Umbilical cord (tissue), 1 donor: ENCODE data around the gene TDRKH. TPM values are rescaled to one million over a fixed set of nuclear protein-coding genes. Genes with fewer than 3 reads are reported as not detected.

ENCODE experiments used
- total RNA-seq: library from RNA; depleted of rRNA; stranded (reverse); fragments of >200 nt; gene quantifications from one replicate; pipeline ENCODE4 v1.2.3, GENCODE V29; 2014; ENCODE audit warnings: low replicate concordance; ENCODE audit not compliant: insufficient read depth

Gene TDRKH
- total RNA-seq, 1 donor from 2014 or later, result 6.7 TPM

Other genes with a start within 250 kb of the TDRKH start
- 47.4 TPM for gene SNX27, start 178.4 kb downstream of the TDRKH start, total RNA-seq
- gene CELF3, start 73.7 kb downstream of the TDRKH start, total RNA-seq, result not detected
- gene RIIAD1, start 69.0 kb downstream of the TDRKH start, total RNA-seq, result 4.1 TPM
- 40.0 TPM for gene MRPL9, start 27.0 kb downstream of the TDRKH start, total RNA-seq
- 0.96 TPM for gene LINGO4, start 14.9 kb upstream of the TDRKH start, total RNA-seq
- 7.0 TPM for gene RORC, start 41.3 kb upstream of the TDRKH start, total RNA-seq
- not detected for gene C2CD4D, start 49.3 kb upstream of the TDRKH start, total RNA-seq
- not detected for gene THEM5, start 63.2 kb upstream of the TDRKH start, total RNA-seq
- 10.1 TPM for gene THEM4, start 119.0 kb upstream of the TDRKH start, total RNA-seq
- 108 TPM for gene S100A10, start 203.4 kb upstream of the TDRKH start, total RNA-seq
- 29.1 TPM for gene S100A11, start 246.5 kb upstream of the TDRKH start, total RNA-seq